Lower lobe of right lung (tissue), 2 donors: ENCODE measurements around the gene LCN15. TPM values are rescaled to one million over a fixed set of nuclear protein-coding genes. Genes with fewer than 3 reads are reported as not detected.
"Not testable (repeated sequence)": the region's sequence is repeated elsewhere in the genome, so short reads cannot be mapped to it uniquely, and the experiment has no call there.

Experiments
- ATAC-seq, 2 donors: fragments of 200-7000 bp; cut with Tn5 transposase; one replicate each; pipeline ENCODE4 v1.9.1; 2020 to 2022; ENCODE audit warnings: mild to moderate bottlenecking in 2 of 2, moderate library complexity in 2 of 2
- DNase-seq: peaks from one replicate; pipeline ENCODE4 v3.0.0-alpha.2; 2020
- H3K27ac ChIP-seq: fragments of 200-600 bp; one replicate; pipeline ENCODE4 v1.8.0; 2022
- H3K27me3 ChIP-seq: fragments of 200-600 bp; one replicate; pipeline ENCODE4 v1.8.0; 2022; ENCODE audit warnings: low read depth
- H3K36me3 ChIP-seq: fragments of 200-600 bp; one replicate; pipeline ENCODE4 v1.8.0; 2022; ENCODE audit warnings: mild to moderate bottlenecking
- H3K4me1 ChIP-seq: fragments of 200-600 bp; one replicate; pipeline ENCODE4 v1.8.0; 2022
- H3K4me3 ChIP-seq: fragments of 200-600 bp; one replicate; pipeline ENCODE4 v1.8.0; 2022; ENCODE audit warnings: mild to moderate bottlenecking
- H3K9me3 ChIP-seq: fragments of 200-600 bp; one replicate; pipeline ENCODE4 v1.8.0; 2022
- intact Hi-C: fragments of 100-400 bp; cut with DNase I; formaldehyde crosslinking; loops from one replicate; pipeline ENCODE4 v1.11.0; 2022
- total RNA-seq: library from RNA; stranded (reverse); fragmentation: NEBNext Ultra II Directional; extraction: Animal tissue kit (Norgen Biotek cat#: 25700); gene quantifications from one replicate; pipeline ENCODE4 v1.2.1, GENCODE V29; 2021
- TF ChIP-seq, protein P1 (sequence below): fragments of 200-600 bp; IDR thresholded peaks from one replicate; pipeline ENCODE4 v1.8.0; 2022; ENCODE audit warnings: antibody characterized with exemption, mild to moderate bottlenecking
- donor health status: DM: no; HTN: yes; CAD: no; lungs with severe emphysema.

The LCN15 gene
- total RNA-seq, 1 donor from 2014 or later = not detected

- Histone ChIP-seq H3K27me3 (no peaks in the 10 kb centered on the region), H3K4me1 (no peaks in the 10 kb centered on the region), H3K27ac (no peak overlapping the region), H3K4me3 (no peak overlapping the region), H3K9me3 (peaks cover 7% of the 10 kb centered on the region), H3K36me3 (no peaks in the 10 kb centered on the region)
- intact Hi-C loops = no loop called here
- TF ChIP-seq, protein P1, sequence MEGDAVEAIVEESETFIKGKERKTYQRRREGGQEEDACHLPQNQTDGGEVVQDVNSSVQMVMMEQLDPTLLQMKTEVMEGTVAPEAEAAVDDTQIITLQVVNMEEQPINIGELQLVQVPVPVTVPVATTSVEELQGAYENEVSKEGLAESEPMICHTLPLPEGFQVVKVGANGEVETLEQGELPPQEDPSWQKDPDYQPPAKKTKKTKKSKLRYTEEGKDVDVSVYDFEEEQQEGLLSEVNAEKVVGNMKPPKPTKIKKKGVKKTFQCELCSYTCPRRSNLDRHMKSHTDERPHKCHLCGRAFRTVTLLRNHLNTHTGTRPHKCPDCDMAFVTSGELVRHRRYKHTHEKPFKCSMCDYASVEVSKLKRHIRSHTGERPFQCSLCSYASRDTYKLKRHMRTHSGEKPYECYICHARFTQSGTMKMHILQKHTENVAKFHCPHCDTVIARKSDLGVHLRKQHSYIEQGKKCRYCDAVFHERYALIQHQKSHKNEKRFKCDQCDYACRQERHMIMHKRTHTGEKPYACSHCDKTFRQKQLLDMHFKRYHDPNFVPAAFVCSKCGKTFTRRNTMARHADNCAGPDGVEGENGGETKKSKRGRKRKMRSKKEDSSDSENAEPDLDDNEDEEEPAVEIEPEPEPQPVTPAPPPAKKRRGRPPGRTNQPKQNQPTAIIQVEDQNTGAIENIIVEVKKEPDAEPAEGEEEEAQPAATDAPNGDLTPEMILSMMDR = no peak
- ATAC-seq (no peak), DNase-seq (no peak)
Observed at GRCh38 chr9:136774416-136775045, 10.2 kb upstream of the LCN15 start.

DNA sequence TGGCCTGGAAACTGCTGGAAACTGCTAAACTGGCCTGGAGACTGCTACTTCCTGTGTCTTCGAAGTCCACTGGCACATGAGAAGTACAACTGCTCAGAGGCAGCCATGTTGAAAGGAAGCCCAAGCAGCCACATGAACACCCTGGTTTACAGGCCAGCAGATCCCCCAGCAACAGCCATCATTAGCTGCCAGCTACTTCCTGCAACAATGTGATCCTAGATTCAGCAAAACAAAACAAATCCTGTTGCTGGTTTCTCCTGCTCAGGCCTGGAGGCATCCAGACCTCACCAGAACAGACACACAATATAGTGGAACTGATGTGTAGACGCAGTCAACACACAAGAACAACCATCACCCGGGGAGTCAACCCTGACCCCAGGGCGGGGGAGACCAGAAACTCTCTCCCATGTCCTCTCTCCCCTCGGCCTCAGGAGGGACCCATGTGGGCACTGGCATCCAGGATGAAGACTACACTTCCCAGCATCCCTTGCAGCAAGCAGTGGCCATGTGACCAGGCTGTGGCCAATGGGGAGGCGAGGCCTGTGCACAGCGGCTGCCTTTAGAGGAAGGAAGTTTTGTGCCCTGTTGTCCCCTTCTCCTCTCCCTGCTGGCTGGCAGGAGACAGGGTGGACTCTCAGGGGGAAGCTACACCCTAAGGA, 9.2 kb upstream of the LCN15 start:
- Histone ChIP-seq H3K36me3 (no peaks in the 10 kb centered on the region), H3K4me3 (no peak overlapping the region), H3K9me3 (peaks cover 7% of the 10 kb centered on the region), H3K4me1 (no peaks in the 10 kb centered on the region), H3K27ac (no peak overlapping the region), H3K27me3 (no peaks in the 10 kb centered on the region)
- TF ChIP-seq, protein P1 = no peak
- DNase-seq (peak; percentile 70), ATAC-seq (peak; percentile 49 to 57)
- intact Hi-C loops = no loop called here

GRCh38 chr9:136771907-136772415, 7.6 kb upstream of the LCN15 start:
- no peak for DNase-seq
- Histone ChIP-seq H3K4me1 (no peaks in the 10 kb centered on the region), H3K36me3 (no peaks in the 10 kb centered on the region), H3K9me3 (peaks cover 7% of the 10 kb centered on the region), H3K27me3 (no peaks in the 10 kb centered on the region), H3K4me3 (no peak overlapping the region), H3K27ac (no peak overlapping the region)
- TF ChIP-seq, protein P1 = no peak
- no peak for ATAC-seq
- intact Hi-C loops = no loop called here

GRCh38 chr9:136769710-136770191, 5.4 kb upstream of the LCN15 start:
- Histone ChIP-seq H3K4me3 (no peak overlapping the region), H3K4me1 (no peaks in the 10 kb centered on the region), H3K36me3 (no peaks in the 10 kb centered on the region), H3K27me3 (peaks cover under 1% of the 10 kb centered on the region), H3K27ac (no peak overlapping the region), H3K9me3 (peaks cover 7% of the 10 kb centered on the region)
- TF ChIP-seq, protein P1 = peak; percentile 46
- no peak for DNase-seq
- ATAC-seq = peak; percentile 54 to 60
- intact Hi-C loops = no loop called here

GRCh38 chr9:136766410-136767120, 2.2 kb upstream of the LCN15 start:
- H3K9me3 ChIP-seq, DNase-seq, H3K4me1 ChIP-seq, H3K36me3 ChIP-seq, H3K27ac ChIP-seq, intact Hi-C loops, H3K4me3 ChIP-seq, H3K27me3 ChIP-seq, ATAC-seq: not testable (repeated sequence)
- TF ChIP-seq, protein P1 = peak; percentile 47

DNA sequence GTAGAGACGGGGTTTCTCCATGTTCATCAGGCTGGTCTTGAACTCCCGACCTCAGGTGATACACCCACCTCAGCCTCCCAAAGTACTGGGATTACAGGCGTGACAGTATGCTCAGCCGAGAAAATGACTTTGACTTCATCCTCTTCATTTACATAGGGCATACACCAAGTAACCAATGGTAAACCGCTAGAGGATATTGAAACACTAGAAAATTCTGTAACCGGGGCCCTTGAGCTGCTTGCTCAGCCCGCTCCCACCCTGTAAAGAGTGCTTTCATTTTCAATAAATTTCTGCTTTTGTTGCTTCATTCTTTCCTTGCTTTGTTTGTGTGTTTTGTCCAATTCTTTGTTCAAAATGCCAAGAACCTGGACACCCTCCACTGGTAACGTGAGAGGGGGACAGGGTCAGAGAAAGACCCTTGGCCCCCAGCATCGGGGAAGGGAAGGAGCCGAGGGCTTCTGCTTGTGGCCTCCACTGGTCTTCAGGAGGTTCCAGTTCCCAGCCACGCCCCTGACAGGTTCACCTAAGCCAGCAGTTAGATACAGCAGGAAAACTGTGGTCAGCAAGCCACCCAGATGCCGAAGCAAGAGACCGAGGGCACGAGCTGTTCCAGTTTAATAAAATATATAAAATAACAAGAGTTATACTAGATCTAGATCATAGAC, 1.6 kb upstream of the LCN15 start:
- H3K4me1 ChIP-seq, H3K27me3 ChIP-seq, H3K36me3 ChIP-seq, ATAC-seq, H3K9me3 ChIP-seq, intact Hi-C loops, DNase-seq, H3K27ac ChIP-seq, H3K4me3 ChIP-seq: not testable (repeated sequence)
